Heart right ventricle (tissue), 16 donors: ENCODE results near the gene ZFHX3. TPM values are rescaled to one million over a fixed set of nuclear protein-coding genes. Genes with fewer than 3 reads are reported as not detected.
A peak's percentile ranks its signal among the peaks of the same experiment; 100 is the strongest.

ENCODE experiments used
- ATAC-seq, 8 donors: fragments of 200-7000 bp; cut with Tn5 transposase; one replicate each; pipeline ENCODE4 v1.9.1; 2020; ENCODE audit warnings: mild to moderate bottlenecking in 8 of 8, moderate library complexity in 8 of 8, moderate number of reproducible peaks in 1 of 8
- DNase-seq, 2 donors: peaks; one replicate each; pipeline ENCODE4 v3.0.0-alpha.2; 2020
- H3K27ac ChIP-seq, 10 donors: fragments of 200-600 bp; sonication (generic) in 2 of 10; one replicate each; pipeline versions ENCODE4 v1.5.0 to v1.8.0; 2020 to 2022; ENCODE audit warnings: mild to moderate bottlenecking in 3 of 10
- H3K27me3 ChIP-seq, 7 donors: fragments of 200-600 bp; one replicate each; pipeline ENCODE4 v1.8.0; 2021 to 2022; ENCODE audit warnings: mild to moderate bottlenecking in 2 of 7
- H3K36me3 ChIP-seq, 9 donors: fragments of 200-600 bp; sonication (generic) in 1 of 9; one replicate each; pipeline versions ENCODE4 v1.5.0 to v1.8.0; 2020 to 2022; ENCODE audit warnings: mild to moderate bottlenecking in 2 of 9
- H3K4me1 ChIP-seq, 9 donors: fragments of 200-600 bp; sonication (generic) in 1 of 9; one replicate each; pipeline versions ENCODE4 v1.5.0 to v1.8.0; 2020 to 2022; ENCODE audit warnings: mild to moderate bottlenecking in 4 of 9
- H3K4me3 ChIP-seq, 10 donors: fragments of 200-600 bp; sonication (generic) in 2 of 10; one replicate each; pipeline versions ENCODE4 v1.5.0 to v1.8.0; 2020 to 2022; ENCODE audit warnings: mild to moderate bottlenecking in 7 of 10, moderate library complexity in 2 of 10
- H3K9me3 ChIP-seq, 11 donors: fragments of 200-600 bp in 10 of 11; sonication (generic) in 2 of 11; one replicate each; pipeline versions ENCODE4 v1.5.0 to v1.8.0; 2013 to 2022; ENCODE audit warnings: mild to moderate bottlenecking in 2 of 11, control low read depth in 1 of 11, moderate library complexity in 1 of 11
- WGBS, 2 donors: extraction: QIAGEN DNeasy Blood & Tissue Kit; methylation state at CpG; one replicate each; pipeline ENCODE4 v1.1.7; 2013; ENCODE audit warnings: inconsistent platforms in 1 of 2; 5-methylcytosine and 5-hydroxymethylcytosine counted together
- intact Hi-C, 10 donors: fragments of 100-400 bp; cut with DNase I; formaldehyde crosslinking; loops; one replicate each; pipeline versions ENCODE4 v1.11.1 to v1.14.2; 2022
- polyA plus RNA-seq, 2 donors: library from polyadenylated mRNA; stranded (reverse); fragments of 200-250 nt; gene quantifications; one replicate each; pipeline ENCODE4 v1.2.3, GENCODE V29; 2013
- total RNA-seq, 10 donors: library from RNA; stranded (reverse); fragmentation: NEBNext Ultra II Directional in 3 of 10; extraction: Animal tissue kit (Norgen Biotek cat#: 25700) in 3 of 10; gene quantifications; one replicate each; pipeline versions ENCODE4 v1.2.1 to v1.2.4, GENCODE V29; 2021 to 2023
- TF ChIP-seq, protein P1 (sequence below), 9 donors: fragments of 200-600 bp; sonication (generic) in 2 of 9; IDR thresholded peaks; one replicate each; pipeline versions ENCODE4 v1.5.0 to v1.8.0; 2021 to 2022; ENCODE audit warnings: antibody characterized with exemption in 9 of 9, mild to moderate bottlenecking in 5 of 9, moderate library complexity in 1 of 9
- donor health status: Arrhythmogenic right ventricular cardiomyopathy.
- donor health status: ischemic (EF 13 %, LVEDD 7.1; RV severe dilation, severe dysfunction).
- donor health status: healthy with polysubstance abuse.
- donor health status: DM: no; HTN: yes; CAD: no.
- donor health status: DM: no; HTN: no; CAD: no.
- donor health status: ischemic (EF 25% LVEDD 6.9; RV normal size, moderate dysfunction).
- donor health status: ischemic (EF 25% LVEDD 5.7; RV mildly dilated, moderate dysfunction).
- donor health status: healthy.
- donor health status: DM: yes; HTN: yes; CAD: no.
- donor health status: Ischemic cardiomyopathy.
- donor health status: ischemic (EF 35%, LVEDD 5.7; RV mildly dilated, moderate dysfunction).
- donor health status: nonischemic (EF 11% LVEDD 7.7; RV severe dilation, severe dysfunction).
- donor health status: DM: yes; HTN: yes; CAD: no.
- donor health status: PGD.
- donor health status: ischemic (EF 29% LVEDD 5.4; RV normal size, mild dysfunction).
- donor health status: nonischemic (EF 23%, LVEDD 6.1; RV moderate dilation, normal function).

ZFHX3 gene
- total and polyA plus RNA-seq, 12 donors, result 1.6 to 15.2 (median 10.4) TPM

DNA sequence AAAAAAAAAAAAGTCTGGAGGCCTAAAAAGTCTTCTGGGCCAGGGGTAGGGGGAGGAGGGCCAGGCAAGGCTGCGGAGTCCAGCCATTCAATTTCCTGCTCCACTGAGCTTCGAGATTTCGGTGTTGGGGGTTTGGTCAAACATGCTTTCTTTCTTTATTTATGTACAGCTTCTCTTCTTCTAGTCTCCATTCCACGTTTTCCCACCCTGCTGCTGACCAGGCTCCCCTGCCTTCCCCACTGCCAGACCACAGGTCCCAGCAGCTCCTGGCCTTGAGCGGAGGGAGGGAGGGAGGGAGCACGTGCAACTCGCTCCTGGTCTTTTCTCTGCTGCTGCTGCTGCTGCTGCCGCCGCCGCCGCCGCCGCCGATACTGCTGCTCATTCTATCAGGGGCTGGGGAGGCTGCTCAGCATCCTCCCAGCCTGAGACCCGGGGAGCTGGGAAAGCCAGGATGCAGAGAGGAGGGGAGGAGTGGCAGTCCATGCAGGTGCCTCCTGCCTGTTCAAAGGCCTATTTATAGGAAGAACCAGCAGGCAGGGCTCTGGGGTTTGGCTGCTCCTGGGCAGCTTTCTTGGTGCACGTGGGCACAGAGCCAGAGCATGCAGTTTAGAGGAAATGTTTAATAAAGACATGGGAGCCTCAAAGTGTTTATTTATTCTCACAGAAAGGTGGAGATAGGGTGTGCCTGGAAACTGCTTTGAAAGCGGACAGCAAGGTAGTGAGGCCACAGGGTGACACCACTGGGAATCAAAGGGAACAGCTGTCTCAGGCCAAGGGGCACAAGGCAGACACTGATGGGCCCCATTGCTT, 23.4 kb upstream of the ZFHX3 start:
- H3K36me3 ChIP-seq, result no peaks in the 10 kb centered on the region
- peak overlapping the region in 7 of 10 donors; percentile 16 to 45 (median 32) for H3K4me3 ChIP-seq
- intact Hi-C loops, result loop anchor here in 2 of 10 donors (5.0 to 10.0 kb wide), 2 partner anchors 51 to 63 kb away; no protein-coding TSS in a partner anchor
- H3K27ac ChIP-seq, result peak overlapping the region in 7 of 10 donors; percentile 22 to 95 (median 88)
- peaks cover 0 to 19% (median 8%) of the 10 kb centered on the region in 7 donors for H3K27me3 ChIP-seq
- 6 to 7% methylated on average over 17 of the region's 17 CpGs for WGBS, 2 donors
- H3K4me1 ChIP-seq, result peaks cover 20 to 52% (median 47%) of the 10 kb centered on the region in 9 donors
- ATAC-seq (peak in 6 of 8 donors; percentile 9 to 55 (median 32)), DNase-seq (peak in 1 of 2 donors; percentile 49)
- no peaks in the 10 kb centered on the region for H3K9me3 ChIP-seq
- TF ChIP-seq, protein P1, sequence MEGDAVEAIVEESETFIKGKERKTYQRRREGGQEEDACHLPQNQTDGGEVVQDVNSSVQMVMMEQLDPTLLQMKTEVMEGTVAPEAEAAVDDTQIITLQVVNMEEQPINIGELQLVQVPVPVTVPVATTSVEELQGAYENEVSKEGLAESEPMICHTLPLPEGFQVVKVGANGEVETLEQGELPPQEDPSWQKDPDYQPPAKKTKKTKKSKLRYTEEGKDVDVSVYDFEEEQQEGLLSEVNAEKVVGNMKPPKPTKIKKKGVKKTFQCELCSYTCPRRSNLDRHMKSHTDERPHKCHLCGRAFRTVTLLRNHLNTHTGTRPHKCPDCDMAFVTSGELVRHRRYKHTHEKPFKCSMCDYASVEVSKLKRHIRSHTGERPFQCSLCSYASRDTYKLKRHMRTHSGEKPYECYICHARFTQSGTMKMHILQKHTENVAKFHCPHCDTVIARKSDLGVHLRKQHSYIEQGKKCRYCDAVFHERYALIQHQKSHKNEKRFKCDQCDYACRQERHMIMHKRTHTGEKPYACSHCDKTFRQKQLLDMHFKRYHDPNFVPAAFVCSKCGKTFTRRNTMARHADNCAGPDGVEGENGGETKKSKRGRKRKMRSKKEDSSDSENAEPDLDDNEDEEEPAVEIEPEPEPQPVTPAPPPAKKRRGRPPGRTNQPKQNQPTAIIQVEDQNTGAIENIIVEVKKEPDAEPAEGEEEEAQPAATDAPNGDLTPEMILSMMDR (IDR thresholded peaks at IDR 0.05), result no peak

DNA sequence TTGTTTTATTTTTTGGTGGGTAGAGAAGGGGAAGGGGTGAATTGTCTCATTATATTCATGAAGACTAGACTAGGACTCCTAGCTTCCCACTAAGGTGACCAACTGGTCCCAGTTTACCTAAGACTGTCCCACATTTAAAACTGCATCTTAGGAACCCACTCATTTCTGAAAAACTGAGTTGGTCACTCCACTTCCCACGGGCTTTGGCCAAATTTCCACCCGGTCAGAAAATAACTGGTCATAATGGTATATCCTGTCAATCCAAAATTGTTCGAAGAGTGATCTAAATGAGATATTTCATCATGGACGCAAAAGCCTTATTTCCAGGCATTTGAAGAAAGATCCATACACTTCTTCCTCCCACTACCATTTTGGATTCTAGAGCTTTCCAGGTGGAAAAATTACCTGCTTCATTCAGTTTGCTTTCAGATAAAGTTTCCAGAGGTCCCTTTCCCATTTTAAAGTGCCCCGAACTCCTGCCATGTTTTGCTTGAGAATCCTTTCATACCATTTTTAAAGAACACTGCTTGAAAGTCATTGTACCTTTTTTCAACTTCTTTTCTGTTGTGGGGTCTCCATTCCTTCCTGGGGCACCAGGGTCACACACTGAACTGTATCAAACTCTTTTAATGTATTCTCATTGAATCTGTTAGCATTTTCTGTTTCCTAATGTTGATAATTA, 21.8 kb upstream of the ZFHX3 start:
- peaks cover 0 to 34% (median 21%) of the 10 kb centered on the region in 7 donors for H3K27me3 ChIP-seq
- no peaks in the 10 kb centered on the region for H3K36me3 ChIP-seq
- peak overlapping the region in 8 of 10 donors; percentile 23 to 95 (median 89) for H3K27ac ChIP-seq
- TF ChIP-seq, protein P1 (IDR thresholded peaks at IDR 0.05), result no peak
- WGBS, 2 donors, result 90 to 91% methylated on average over 5 of the region's 5 CpGs
- H3K9me3 ChIP-seq, result no peaks in the 10 kb centered on the region
- H3K4me1 ChIP-seq, result peaks cover 25 to 67% (median 57%) of the 10 kb centered on the region in 9 donors
- intact Hi-C loops, result loop anchor here in 7 of 10 donors (5.0 to 10.0 kb wide), 5 partner anchors 53 to 405 kb away; no protein-coding TSS in a partner anchor
- DNase-seq (no peak), ATAC-seq (no peak)
- peak overlapping the region in 2 of 10 donors; percentile 25 to 44 for H3K4me3 ChIP-seq

DNA sequence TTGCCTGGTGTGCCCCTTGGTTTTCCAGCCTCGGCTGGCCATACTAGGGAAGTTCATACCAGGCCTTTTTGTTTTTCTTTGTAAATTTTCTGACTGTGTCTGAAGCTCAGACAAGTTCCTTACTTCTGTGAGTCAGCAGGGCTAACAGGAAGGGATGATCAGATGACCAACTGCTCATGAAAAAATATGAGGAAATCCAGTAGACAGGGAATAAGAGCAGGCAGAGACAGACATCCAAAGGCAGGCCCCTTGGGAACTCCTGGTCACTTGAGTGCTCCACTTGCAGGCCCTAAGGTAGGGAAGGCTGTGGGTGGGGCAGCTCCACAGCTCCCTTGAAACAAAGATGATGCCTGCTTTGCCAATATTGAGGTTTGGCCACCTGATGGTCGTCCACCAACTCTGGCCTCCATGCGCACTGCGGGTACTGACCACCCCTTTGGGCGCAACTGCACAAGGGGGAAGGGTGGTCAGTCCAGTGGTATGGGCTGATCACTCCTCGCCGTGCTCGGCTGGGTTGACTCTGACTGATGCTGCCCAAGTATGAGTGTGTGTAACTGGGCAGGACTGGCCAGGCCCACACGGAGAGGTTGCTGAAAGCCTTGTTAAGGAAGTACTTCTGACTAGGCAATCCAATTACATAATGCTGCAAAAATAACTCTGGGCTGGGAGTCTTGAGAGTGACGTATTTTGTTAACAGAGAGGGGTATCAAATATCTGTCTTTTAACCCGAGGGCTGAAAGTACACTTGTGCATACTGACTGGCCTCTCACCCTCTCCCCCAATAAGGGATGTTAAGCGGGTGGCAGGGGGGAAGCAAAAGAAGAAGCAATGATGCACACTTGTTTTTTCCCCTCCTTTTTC, 20.8 kb upstream of the ZFHX3 start:
- DNase-seq (peak; percentile 57 to 79), ATAC-seq (peak; percentile 73 to 85 (median 78))
- peak overlapping the region in 1 of 10 donors; percentile 9 for H3K4me3 ChIP-seq
- intact Hi-C loops, result loop anchor here in 6 of 10 donors (5.0 to 10.0 kb wide), 3 partner anchors 104 to 404 kb away; no protein-coding TSS in a partner anchor
- TF ChIP-seq, protein P1 (IDR thresholded peaks at IDR 0.05), result no peak
- H3K27ac ChIP-seq, result peak overlapping the region; percentile 47 to 95 (median 86)
- H3K27me3 ChIP-seq, result peaks cover 0 to 43% (median 31%) of the 10 kb centered on the region in 7 donors
- no peaks in the 10 kb centered on the region for H3K36me3 ChIP-seq
- peaks cover 25 to 76% (median 60%) of the 10 kb centered on the region in 9 donors for H3K4me1 ChIP-seq
- WGBS, 2 donors, result 41 to 54% methylated on average over 12 of the region's 12 CpGs
- no peaks in the 10 kb centered on the region for H3K9me3 ChIP-seq
